GM13976 (cell line): ENCODE data around the gene CIROP.

Source experiments
- DNase-seq: peaks from one replicate; pipeline ENCODE4 v3.0.0; 2012; ENCODE audit warnings: low spot score
- CTCF ChIP-seq: IDR thresholded peaks from 2 replicates; pipeline ENCODE4 v1.5.1; 2012; ENCODE audit warnings: borderline replicate concordance, mild to moderate bottlenecking; ENCODE audit not compliant: insufficient read depth; ENCODE audit errors: extremely low read depth, missing control alignments, control extremely low read depth
- in situ Hi-C: fragments of 300-500 bp; cut with MboI; formaldehyde crosslinking; loops from one replicate; pipeline ENCODE4 v1.12.0; 2022; ENCODE audit warnings: low sequenced_read_pairs, mixed read lengths, inconsistent platforms; ENCODE audit not compliant: unreplicated experiment

The CIROP gene

GRCh38 chr14:23115039-23115731, 10.4 kb upstream of the CIROP start:
- in situ Hi-C loops: no loop called here
- TF ChIP-seq CTCF: no peak
- DNase-seq: no peak

GRCh38 chr14:23114669-23115038, 9.9 kb upstream of the CIROP start:
- in situ Hi-C loops: no loop called here
- TF ChIP-seq CTCF: no peak
- no peak for DNase-seq

GRCh38 chr14:23114120-23114458, 9.3 kb upstream of the CIROP start:
- no peak for DNase-seq
- no peak for TF ChIP-seq CTCF
- in situ Hi-C loops: no loop called here

- no peak for DNase-seq
- no peak for TF ChIP-seq CTCF
- in situ Hi-C loops: no loop called here
These were observed 8.8 kb upstream of the CIROP start for GRCh38 chr14:23113431-23114119.

- TF ChIP-seq CTCF: no peak
- in situ Hi-C loops: no loop called here
- peak; percentile 13 for DNase-seq
These were observed 7.8 kb upstream of the CIROP start for GRCh38 chr14:23112359-23113178.

- in situ Hi-C loops: no loop called here
- no peak for TF ChIP-seq CTCF
- no peak for DNase-seq
These were observed 6.0 kb upstream of the CIROP start for GRCh38 chr14:23110579-23111365.
